ENCODE data around the gene PPAT.
A peak's percentile ranks its signal among the peaks of the same experiment; 100 is the strongest.

PPAT gene

GRCh38 chr4:56433280-56433679, 2.1 kb downstream of the PPAT start:
- DNase-seq (ENCODE audit: low spot score), result no peak

GRCh38 chr4:56430203-56430602, 5.2 kb downstream of the PPAT start:
- no peak for DNase-seq (ENCODE audit: low spot score)

- DNase-seq (ENCODE audit: low spot score), result no peak
Measured at GRCh38 chr4:56427179-56427578, 8.2 kb downstream of the PPAT start.

GRCh38 chr4:56426273-56426672, 9.1 kb downstream of the PPAT start:
- DNase-seq (ENCODE audit: low spot score), result no peak

DNA sequence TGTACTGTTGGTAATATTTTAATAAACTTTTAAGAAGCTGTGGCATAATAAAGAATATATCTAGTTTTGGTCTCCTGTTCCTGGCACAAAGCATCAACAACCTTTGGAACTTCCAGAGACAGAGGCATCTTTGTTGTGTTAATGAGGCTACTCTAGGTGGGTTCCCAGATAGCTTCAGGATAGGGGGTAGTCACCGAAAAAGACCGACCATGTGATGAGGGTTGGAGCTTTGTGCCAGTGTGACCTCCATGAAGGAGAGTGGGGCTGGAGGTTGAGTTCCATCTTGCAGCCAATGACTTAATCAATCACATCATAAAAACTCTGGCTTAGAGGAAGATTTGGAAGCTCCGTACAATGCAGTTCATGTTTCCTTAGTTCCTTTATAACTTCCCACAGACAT, 9.9 kb downstream of the PPAT start:
- DNase-seq (ENCODE audit: low spot score), result no peak

DNA sequence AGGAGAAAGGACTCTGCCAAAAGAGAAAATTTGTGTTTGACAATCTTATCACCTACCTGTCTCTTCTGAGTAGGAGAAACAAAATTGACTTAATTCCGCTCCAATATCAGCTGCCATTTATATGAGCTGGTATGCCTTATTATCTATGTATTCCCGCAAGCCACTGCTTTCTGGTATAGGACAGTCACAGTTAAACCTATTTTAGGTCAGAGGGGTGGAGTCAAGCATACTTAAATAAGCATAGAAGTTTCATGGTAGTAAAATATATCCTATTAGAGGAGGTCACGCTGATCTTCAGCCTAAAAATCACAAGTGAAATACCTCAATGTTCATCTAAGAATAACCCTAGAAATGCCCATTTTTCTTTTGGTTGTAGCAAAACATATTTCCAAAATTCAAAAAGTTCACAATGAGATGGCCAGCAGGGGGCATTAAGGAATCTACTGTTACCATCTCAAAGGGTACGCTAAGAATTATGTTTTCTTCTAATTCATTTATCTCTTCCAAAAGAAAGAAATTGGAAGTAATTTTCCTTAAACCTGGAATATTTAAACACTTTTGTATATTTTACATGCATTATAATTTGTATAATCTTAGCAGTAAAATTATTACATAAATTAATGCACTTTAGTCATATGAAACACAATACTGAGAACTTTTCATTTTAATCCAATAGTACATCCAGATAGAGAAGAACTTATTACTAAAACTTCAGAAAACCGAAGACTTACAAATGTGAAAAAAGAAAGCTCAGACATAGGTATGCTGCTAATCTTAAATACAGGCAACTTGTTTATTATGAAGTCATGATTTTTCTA, 10.5 kb downstream of the PPAT start:
- DNase-seq (ENCODE audit: low spot score), result no peak

DNA sequence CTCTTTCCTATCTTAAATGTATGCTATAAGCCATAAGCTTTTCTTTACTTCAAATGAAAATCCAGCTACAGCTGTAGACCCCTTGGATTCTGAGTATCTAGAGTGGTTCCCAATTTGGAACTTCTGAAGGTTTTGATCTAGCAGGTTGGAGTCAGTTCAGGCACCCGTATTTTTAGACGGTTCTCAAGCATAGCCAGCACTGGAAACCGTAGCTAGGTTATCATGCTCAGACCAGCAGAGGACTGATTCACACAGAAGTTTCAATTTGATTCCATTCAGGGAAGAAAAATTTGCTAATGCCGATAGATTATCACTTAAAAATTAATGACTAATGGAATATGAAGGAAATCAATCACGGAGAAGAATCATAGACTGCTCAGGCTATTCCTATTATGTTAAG, 11.2 kb downstream of the PPAT start:
- DNase-seq (ENCODE audit: low spot score), result no peak

GRCh38 chr4:56417396-56417795, 18.0 kb downstream of the PPAT start:
- DNase-seq (ENCODE audit: low spot score), result no peak

DNA sequence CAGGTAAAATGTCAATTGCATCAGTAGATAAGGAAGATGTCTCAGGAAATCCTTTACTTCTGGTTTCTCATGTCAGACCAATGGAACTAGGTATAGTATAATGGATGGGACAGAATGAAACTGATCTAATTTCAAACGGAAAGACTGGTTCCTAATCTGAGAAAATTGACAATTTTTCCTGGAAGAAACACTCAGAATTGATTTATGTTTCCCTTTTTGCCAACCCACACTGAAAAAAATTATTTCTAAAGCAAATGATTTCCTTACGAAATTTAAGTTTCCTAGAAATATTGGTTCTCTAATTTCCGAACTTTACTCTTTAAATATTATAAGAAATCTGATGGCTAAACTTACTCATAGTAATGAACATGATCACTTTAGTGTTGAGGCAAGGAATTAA, 19.1 kb downstream of the PPAT start:
- no peak for DNase-seq (ENCODE audit: low spot score)

DNA sequence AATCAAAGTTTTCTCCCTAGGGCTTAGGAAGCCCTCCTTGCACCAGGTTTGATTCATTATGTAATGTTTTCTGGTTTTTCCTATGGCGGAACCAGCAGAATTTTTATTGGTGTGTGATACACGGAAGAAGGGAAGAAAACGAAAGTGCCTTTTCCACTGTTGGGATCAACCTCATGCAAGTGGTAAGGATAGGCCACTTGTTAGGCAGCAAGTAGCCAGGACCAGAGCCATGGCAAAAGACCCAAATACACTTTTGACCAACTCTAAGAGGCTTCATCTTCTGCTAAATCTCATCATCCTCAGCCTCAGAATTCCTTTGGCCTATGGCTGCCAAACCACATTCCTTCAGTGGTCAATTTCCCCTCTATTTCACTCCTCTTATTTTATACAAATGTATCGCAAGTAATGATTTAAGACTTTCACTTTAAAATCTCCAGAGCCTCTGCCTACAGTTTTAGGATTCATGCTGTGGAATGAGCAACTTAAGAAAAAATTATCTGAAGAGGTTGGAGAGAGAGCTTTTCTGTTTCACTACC, 21.2 kb downstream of the PPAT start:
- DNase-seq (ENCODE audit: low spot score), result no peak

DNA sequence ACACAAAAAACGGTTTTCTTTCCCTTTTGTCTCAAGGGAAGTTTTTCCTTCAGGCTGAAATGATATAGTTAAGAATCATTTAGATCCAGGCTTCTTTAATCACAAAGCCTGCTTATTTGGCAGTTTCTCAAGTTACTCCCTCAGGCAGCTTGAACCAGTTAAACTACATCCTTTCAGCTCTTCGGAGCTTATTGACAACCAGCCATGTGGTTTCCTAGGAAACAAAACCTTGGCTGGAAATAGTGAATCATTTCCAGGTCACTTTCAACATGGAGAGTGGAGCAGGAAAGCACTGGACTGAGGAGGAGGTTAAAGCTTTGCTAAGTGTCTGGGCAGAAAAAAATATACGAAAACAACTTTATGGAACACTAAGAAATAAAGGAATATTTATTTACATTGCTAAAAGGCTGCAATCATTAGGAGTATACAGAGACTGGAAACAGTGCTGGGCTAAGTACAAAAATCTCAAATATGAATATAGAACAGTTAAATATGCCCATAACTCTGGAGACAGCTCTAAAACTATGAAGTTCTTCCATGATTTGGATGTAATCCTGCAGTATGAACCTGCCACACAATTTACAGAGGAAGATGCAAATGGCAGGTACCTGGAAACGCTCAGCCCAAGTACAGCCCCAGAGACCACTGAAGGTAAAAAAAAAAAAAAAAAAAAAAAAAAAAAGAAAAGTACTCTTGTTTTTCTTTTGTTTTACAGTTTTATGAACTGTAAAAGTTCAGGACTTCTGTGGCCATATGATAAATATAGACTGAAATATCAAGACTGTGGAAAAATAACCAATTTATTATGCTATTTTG, 25.0 kb downstream of the PPAT start:
- DNase-seq (ENCODE audit: low spot score), result peak; percentile 22

DNA sequence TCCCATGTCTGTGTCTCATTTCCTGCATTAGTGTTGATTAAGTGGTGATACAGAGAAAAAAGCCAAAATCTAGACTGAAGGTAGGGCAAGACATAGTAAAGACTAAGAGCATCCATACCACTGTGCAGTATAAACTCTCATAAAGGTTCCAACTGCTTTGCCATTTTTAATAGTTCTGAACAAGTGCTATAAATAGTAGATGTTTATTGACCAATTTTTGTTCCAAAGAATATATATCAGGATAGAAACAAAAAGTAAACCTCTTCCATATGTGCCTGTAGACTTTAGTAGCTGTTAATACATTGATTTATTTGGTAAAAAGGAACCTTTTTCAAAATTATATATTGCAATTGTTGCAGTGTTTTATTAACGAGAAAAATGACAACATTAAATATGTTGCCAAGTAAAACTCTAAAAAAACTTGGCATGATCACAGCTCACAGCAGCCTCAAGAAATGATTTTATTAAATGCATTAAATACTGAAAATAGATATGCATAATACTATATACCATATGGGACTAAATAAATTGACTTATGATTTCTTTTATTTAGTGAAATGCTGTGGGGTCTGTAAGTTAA, 25.8 kb downstream of the PPAT start:
- DNase-seq (ENCODE audit: low spot score), result no peak

DNA sequence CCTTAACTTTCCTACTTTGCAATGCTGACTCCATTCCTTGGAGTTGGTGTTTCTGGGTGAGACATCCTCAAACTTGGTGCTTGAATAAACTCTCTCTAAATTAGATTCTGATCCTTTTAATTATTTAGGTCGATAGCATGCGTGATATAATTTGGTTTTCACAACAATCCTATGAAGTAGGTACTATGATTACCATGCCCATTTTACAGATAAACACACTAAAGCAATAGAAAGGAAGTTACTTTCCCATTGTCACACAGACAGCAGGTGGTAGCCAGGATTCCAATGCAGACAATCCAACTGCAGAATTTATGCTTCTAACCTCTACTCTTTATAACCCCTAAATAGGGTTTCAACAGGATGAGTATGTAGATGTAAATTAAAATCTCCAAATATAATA, 26.4 kb downstream of the PPAT start:
- DNase-seq (ENCODE audit: low spot score), result no peak

DNA sequence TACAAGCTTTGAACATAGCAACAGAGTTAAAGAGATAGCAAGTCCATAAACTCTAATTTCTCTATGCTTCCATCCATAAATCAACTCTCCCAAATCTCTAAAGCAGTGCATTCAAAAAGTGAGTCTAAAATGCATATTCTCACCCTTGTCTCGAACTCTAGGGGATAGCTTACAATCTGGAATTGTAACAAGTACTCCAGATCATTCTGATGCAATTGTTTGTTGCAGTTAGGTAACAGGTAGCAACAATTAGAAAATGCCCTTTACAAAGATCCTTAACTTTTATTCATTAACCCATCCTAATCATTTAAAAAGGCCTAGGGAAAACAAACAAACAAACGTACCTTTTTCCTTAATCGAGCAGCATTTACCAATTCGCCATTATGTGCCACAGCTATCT, 29.3 kb downstream of the PPAT start:
- DNase-seq (ENCODE audit: low spot score), result no peak

GRCh38 chr4:56405016-56405415, 30.4 kb downstream of the PPAT start:
- DNase-seq (ENCODE audit: low spot score), result no peak

GRCh38 chr4:56400560-56400959, 34.9 kb downstream of the PPAT start:
- DNase-seq (ENCODE audit: low spot score), result no peak

GRCh38 chr4:56391270-56391669, 44.1 kb downstream of the PPAT start:
- no peak for DNase-seq (ENCODE audit: low spot score)

- DNase-seq (ENCODE audit: low spot score), result no peak
Measured at GRCh38 chr4:56389558-56389957, 45.9 kb downstream of the PPAT start.

DNA sequence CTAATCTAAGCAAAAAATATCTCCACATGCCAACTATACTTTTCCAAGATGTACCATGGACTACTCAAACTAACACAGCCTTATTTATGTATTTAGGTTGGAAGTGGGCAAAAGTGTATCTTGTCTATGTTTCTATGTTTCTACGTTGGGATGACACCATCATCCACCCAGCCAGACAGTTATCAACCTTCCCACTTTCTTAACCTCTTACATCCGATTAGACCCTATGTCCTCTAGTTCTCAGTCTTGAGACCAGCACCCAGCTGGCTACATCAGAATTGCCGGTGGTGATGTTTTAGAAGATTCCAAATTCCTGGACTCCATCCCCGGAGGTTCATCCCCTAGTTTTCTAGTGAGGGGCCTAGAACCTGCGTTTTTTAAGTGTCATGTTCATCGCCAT, 47.1 kb downstream of the PPAT start:
- DNase-seq (ENCODE audit: low spot score), result no peak

GRCh38 chr4:56387023-56388001, 48.1 kb downstream of the PPAT start, which contains the start of gene AASDH:
AASDH (minus strand) TSS chr4:56387491; CDS start chr4:56384299, 3,192 bp downstream.
- DNase-seq (ENCODE audit: low spot score), result peak; percentile 44

DNA sequence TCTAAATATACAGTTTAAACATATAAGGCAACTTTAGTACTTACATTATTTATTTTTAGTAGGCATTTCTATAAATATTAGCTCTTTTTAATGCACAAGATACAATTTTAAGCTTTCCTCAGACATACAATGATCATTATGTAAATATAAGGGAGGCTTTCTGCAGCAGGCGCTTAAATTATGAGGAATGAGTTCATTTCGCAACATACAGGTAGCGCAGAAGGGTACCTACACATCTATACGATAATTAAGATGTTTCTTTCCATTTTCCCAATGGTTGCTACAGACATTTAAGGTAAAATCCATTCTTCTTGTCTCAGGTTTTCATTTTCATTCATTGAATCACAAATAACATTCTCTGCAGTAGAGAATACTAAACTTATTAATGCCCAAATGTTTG, 49.3 kb downstream of the PPAT start:
- no peak for DNase-seq (ENCODE audit: low spot score)
